Choroid plexus epithelial cell (primary cell): ENCODE measurements around the gene ARHGEF7.
A peak's percentile ranks its signal among the peaks of the same experiment; 100 is the strongest.
"Not testable (repeated sequence)": the region's sequence is repeated elsewhere in the genome, so short reads cannot be mapped to it uniquely, and the experiment has no call there.

Source experiments
- DNase-seq: peaks from one replicate; pipeline ENCODE4 v3.0.0-alpha.2; 2010; ENCODE audit warnings: low read depth
- H3K4me3 ChIP-seq: 2 replicates; pipeline ENCODE4 v1.5.1; 2011; ENCODE audit warnings: low read depth, mild to moderate bottlenecking, control low read depth, low read length, moderate library complexity
- TF ChIP-seq, protein P1 (sequence below): conservative IDR thresholded peaks from 2 replicates; pipeline ENCODE4 v1.5.1; 2011; ENCODE audit warnings: low read depth, mild to moderate bottlenecking, control low read depth, inconsistent platforms, low read length, moderate library complexity

Gene ARHGEF7

DNA sequence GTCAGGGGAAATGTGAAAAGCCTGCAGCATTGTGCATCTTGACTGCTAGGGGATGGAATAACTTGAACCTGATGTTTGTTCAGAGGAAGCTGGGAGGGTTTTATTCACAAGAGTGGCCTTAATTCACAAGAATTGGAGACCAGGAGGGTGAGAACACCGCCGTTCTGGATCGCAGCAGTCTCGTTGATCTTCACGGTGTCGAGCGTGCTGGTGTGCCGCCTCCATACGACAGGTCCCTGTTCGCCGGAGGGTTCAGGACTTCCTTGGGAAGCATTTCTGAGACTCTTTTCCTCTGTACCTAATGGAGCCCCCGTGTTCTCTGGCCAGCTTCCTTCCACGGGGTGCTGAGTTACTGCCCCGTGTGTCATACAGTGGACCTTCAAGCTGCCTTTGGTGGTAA lies 66.9 kb downstream of the ARHGEF7 start:
- no peak overlapping the region for H3K4me3 ChIP-seq
- TF ChIP-seq, protein P1, sequence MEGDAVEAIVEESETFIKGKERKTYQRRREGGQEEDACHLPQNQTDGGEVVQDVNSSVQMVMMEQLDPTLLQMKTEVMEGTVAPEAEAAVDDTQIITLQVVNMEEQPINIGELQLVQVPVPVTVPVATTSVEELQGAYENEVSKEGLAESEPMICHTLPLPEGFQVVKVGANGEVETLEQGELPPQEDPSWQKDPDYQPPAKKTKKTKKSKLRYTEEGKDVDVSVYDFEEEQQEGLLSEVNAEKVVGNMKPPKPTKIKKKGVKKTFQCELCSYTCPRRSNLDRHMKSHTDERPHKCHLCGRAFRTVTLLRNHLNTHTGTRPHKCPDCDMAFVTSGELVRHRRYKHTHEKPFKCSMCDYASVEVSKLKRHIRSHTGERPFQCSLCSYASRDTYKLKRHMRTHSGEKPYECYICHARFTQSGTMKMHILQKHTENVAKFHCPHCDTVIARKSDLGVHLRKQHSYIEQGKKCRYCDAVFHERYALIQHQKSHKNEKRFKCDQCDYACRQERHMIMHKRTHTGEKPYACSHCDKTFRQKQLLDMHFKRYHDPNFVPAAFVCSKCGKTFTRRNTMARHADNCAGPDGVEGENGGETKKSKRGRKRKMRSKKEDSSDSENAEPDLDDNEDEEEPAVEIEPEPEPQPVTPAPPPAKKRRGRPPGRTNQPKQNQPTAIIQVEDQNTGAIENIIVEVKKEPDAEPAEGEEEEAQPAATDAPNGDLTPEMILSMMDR, result no peak
- DNase-seq, result no peak

GRCh38 chr13:111183087-111183645 lies 68.1 kb downstream of the ARHGEF7 start:
- TF ChIP-seq, protein P1, result no peak
- DNase-seq, result no peak
- H3K4me3 ChIP-seq, result no peak overlapping the region

DNA sequence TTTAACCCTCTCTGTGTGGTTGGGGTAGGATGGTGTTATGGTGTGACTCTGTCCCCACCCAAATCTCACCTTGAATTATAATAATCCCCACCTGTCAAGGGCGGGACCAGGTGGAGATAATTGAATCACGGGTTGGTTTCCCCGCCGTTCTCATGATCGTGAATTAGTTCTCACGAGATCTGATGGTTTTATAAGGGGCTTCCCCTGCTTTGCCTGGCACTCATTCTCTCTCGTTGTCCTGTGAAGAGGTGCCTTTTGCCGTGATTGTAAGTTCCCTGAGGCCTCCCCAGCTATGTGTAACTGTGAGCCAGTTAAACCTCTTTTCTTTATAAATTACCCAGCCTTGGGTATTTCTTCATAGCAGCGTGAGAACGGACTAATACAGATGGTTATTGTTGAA lies 68.8 kb downstream of the ARHGEF7 start:
- TF ChIP-seq, protein P1, result no peak
- DNase-seq, result no peak
- no peak overlapping the region for H3K4me3 ChIP-seq

DNA sequence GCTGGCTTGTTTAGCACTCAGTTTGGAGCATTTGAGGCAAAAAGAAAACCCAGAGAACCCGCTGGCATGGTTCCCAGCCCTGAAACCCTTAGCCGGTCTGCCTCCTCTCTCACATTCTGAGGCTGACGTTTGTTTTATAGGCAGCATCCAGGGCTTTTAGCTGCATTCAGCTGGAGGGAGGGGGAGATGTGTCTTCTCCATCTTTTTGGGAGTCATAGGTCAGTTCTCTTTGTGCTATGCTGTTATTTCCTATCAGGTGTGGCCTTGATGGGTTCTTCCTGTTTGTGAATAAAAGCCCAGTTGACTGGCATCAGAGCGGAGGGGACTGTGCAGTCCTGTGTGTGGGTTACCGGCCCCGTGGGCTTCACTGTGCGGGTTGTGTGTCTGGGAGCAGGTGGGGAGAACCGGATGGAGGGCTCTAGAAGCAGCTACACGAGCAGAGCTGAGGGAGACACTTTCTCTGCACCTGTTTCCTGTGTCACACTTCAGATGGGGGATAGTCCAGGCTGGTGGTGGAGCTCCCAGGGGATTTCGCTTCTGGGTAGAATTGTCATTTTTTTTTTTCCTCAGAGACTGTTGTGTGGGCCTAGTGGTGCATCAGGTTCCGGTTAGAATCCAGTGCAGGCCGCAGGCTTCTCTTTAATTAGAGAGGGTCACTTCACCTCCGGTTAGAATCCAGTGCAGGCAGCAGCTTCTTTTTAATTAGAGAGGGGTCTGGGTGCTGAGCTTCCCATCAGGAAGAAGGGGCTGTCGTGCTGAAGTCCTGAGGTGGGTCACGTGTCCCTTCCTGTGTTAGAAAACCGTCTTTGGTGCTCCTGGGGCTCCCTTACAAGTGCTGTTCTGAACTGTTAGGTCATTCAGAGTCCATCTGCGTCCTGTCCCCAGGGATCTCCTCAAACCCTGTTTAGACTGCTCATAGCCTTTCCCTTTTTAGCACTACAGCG lies 69.6 kb downstream of the ARHGEF7 start:
- TF ChIP-seq, protein P1, result no peak
- H3K4me3 ChIP-seq, result no peak overlapping the region
- DNase-seq, result peak; percentile 52

GRCh38 chr13:111186305-111186935 lies 71.3 kb downstream of the ARHGEF7 start:
- DNase-seq, result no peak
- TF ChIP-seq, protein P1, result no peak
- no peak overlapping the region for H3K4me3 ChIP-seq

GRCh38 chr13:111187960-111188541 lies 72.9 kb downstream of the ARHGEF7 start:
- no peak overlapping the region for H3K4me3 ChIP-seq
- DNase-seq, result peak; percentile 68
- TF ChIP-seq, protein P1, result no peak

DNA sequence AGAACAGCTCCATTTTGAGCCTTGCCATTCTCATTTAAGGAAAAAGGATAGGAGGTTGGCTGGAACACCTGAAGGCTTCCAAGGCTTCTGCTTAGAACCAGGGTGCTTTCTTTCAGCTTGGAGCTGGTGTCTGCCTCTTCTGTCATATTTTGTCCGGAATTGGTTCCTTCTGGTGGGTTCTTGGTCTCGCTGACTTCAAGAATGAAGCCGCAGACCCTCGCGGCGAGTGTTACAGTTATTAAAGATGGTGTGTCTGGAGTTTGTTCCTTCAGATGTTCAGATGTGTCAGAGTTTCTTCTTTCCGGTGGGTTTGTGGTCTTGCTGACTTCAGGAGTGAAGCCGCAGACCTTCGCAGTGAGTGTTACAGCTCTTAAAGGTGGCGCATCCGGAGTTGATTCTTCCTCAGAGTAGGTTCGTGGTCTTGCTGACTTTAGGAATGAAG lies 74.0 kb downstream of the ARHGEF7 start:
- DNase-seq, result not testable (repeated sequence)

GRCh38 chr13:111189516-111189915 lies 74.4 kb downstream of the ARHGEF7 start:
- not testable (repeated sequence) for DNase-seq, H3K4me3 ChIP-seq

More for the DNA sequence above, 74.0 kb downstream of the ARHGEF7 start:
- H3K4me3 ChIP-seq, result not testable (repeated sequence)

DNA sequence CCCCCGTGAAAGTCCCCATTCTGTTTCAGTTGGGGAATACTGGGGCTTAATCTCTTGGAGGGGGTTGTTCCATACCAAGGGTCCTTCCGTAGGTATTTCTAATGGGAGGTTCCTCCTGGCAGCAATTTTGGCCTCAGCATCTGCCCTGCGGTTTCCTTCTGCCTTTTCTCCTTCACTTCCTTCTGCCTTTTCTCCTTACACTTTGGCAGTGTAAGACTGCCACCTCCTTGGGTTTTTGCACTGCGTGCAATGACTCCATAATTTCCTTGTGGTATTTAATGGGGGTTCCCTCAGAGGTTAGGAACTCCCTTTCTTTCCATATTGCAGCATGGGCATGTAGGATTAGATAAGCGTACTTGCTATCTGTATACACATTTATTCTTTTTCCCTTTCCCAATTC lies 78.1 kb downstream of the ARHGEF7 start:
- H3K4me3 ChIP-seq, DNase-seq: not testable (repeated sequence)

DNA sequence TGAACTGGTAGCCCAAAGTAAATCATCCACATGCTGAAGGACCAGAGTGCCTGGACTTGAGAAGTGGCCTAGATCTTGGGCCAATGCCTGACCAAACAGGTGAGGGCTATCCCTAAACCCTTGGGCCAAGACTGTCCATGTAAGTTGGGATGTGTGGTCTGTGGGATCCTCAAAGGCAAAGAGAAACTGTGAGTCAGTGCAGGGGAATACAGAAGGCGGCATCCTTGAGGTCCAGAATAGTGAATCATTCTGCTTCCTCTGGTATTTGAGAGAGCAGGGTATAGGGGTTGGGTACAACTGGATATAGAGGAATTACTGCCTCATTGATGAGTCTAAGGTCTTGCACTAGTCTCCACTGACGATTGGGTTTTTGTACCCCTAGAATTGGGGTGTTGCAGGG lies 79.5 kb downstream of the ARHGEF7 start:
- peak; percentile 77 for DNase-seq

More for the DNA sequence above, 79.5 kb downstream of the ARHGEF7 start:
- H3K4me3 ChIP-seq, result not testable (repeated sequence)
